Thymus (tissue), 11 donors: ENCODE results near the gene TCTN1. TPM values are rescaled to one million over a fixed set of nuclear protein-coding genes. Genes with fewer than 3 reads are reported as not detected.
A peak's percentile ranks its signal among the peaks of the same experiment; 100 is the strongest.

Experiments used
- DNase-seq, 9 donors: peaks; one replicate each; pipeline ENCODE4 v3.0.0-alpha.2; 2013; ENCODE audit warnings: low spot score in 9 of 9, low read depth in 6 of 9, missing footprints in 1 of 9
- H3K27ac ChIP-seq, 2 donors: one replicate each; pipeline ENCODE4 v1.5.1; 2013; ENCODE audit warnings: control low read depth in 1 of 2, low read depth in 1 of 2, low read length in 1 of 2, mild to moderate bottlenecking in 1 of 2, moderate library complexity in 1 of 2
- H3K27me3 ChIP-seq, 2 donors: one replicate each; pipeline ENCODE4 v1.5.1; 2013; ENCODE audit warnings: low read length in 1 of 2; ENCODE audit not compliant: control insufficient read depth in 2 of 2, insufficient read depth in 1 of 2
- H3K36me3 ChIP-seq, 2 donors: one replicate each; pipeline ENCODE4 v1.5.1; 2013; ENCODE audit warnings: low read length in 1 of 2, mild to moderate bottlenecking in 1 of 2, moderate library complexity in 1 of 2; ENCODE audit not compliant: control insufficient read depth in 2 of 2, insufficient read depth in 2 of 2
- H3K4me1 ChIP-seq, 2 donors: one replicate each; pipeline ENCODE4 v1.5.1; 2013; ENCODE audit warnings: low read length in 2 of 2; ENCODE audit not compliant: control insufficient read depth in 2 of 2, insufficient read depth in 2 of 2
- H3K4me3 ChIP-seq, 2 donors: one replicate each; pipeline ENCODE4 v1.5.1; 2013; ENCODE audit warnings: low read length in 2 of 2, control low read depth in 1 of 2, mild to moderate bottlenecking in 1 of 2
- H3K9me3 ChIP-seq, 2 donors: one replicate each; pipeline ENCODE4 v1.5.1; 2013; ENCODE audit warnings: low read length in 1 of 2, mild to moderate bottlenecking in 1 of 2; ENCODE audit not compliant: control insufficient read depth in 2 of 2, insufficient read depth in 1 of 2
- WGBS: extraction: QIAGEN DNeasy Blood & Tissue Kit; methylation state at CpG from one replicate; pipeline ENCODE4 v1.1.7; 2013; 5-methylcytosine and 5-hydroxymethylcytosine counted together
- polyA plus RNA-seq: library from polyadenylated mRNA; stranded (reverse); fragments of 200-250 nt; gene quantifications from one replicate; pipeline ENCODE4 v1.2.3, GENCODE V29; 2013
- total RNA-seq: library from RNA; stranded (reverse); fragments of 120-200 nt; gene quantifications from one replicate; pipeline ENCODE4 v1.2.4, GENCODE V29; 2013
- donor health status: healthy.

Gene TCTN1
- total and polyA plus RNA-seq, 2 donors: 11.6 to 17.9 TPM

DNA sequence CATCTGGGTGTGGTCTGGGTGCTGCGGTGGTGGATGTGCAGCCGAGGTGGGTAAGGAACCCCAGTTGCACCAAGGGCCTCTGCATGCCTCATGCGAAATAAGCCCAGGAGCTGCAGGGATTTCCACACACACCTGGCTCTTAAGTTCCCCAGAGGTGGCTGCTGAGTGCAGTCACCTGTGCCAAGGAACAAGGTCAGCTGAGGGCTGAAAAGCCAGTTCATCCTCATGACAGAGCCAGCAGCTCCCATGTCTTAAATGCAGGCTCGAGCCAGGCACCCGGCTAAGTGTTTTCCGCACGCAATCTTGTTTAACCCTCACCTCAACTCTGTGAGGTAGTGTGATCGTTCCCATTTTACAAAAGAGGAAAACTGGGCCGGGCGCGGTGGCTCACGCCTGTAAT is 65.3 kb downstream of the TCTN1 start:
- no peak overlapping the region for H3K27ac ChIP-seq
- 96% methylated on average over 12 of the region's 12 CpGs for WGBS
- no peak for DNase-seq

DNA sequence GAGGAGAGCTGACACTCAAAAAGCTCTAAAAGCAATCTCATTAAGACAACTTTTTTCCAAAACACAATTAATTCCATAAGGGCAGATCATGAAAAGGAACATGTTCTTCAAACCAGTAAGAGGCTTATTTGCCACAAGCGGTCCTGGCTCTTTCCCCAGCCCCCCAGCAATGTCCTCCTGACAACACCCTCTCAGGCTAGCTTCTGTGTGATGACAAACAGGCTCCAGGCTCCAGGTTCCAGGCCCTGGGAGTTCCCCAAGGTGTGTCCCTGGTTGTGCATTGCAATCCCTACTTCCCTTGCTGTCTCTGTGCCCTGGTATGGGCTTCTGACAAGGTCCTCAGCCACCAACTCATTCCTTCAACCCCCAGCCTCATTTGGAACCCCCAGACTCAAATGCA is 66.1 kb downstream of the TCTN1 start:
- WGBS: 97% methylated on average over 1 of the region's 1 CpG

More for the DNA sequence above, 65.3 kb downstream of the TCTN1 start:
- Histone ChIP-seq H3K9me3 (peaks cover 0 to 4% of the 10 kb centered on the region in 2 donors), H3K4me1 (peaks cover 9 to 19% of the 10 kb centered on the region in 2 donors), H3K27me3 (no peaks in the 10 kb centered on the region), H3K4me3 (no peak overlapping the region), H3K36me3 (no peaks in the 10 kb centered on the region)

DNA sequence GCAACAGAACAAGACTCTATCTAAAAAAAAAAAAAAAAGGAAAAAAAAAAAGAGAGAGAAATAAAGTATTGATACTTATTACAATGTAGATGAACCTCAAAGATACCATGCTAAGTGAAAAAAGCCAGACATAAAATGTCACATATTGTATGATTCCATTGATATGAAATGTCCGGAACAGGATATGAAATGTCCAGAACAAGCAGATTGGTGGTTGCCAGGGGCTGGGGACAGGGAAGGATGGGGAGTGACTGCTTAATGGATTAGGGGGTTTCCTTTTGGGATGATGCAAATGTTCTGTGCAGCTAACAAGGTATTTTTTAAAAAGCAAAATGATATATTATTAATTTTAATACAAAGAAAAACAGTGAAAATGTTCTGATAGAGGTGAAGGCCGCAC is 70.0 kb downstream of the TCTN1 start:
- Histone ChIP-seq H3K27ac (no peak overlapping the region), H3K9me3 (peaks cover 0 to 4% of the 10 kb centered on the region in 2 donors), H3K4me3 (no peak overlapping the region), H3K27me3 (peaks cover 0 to 10% of the 10 kb centered on the region in 2 donors), H3K36me3 (no peaks in the 10 kb centered on the region), H3K4me1 (peaks cover 3 to 9% of the 10 kb centered on the region in 2 donors)
- over 99% methylated on average over 2 of the region's 2 CpGs for WGBS
- DNase-seq: no peak

More for the DNA sequence above, 66.1 kb downstream of the TCTN1 start:
- H3K9me3 ChIP-seq: peaks cover 0 to 3% of the 10 kb centered on the region in 2 donors
- H3K4me3 ChIP-seq: no peak overlapping the region
- H3K36me3 ChIP-seq: no peaks in the 10 kb centered on the region
- peaks cover 9 to 19% of the 10 kb centered on the region in 2 donors for H3K4me1 ChIP-seq
- H3K27ac ChIP-seq: no peak overlapping the region
- H3K27me3 ChIP-seq: no peaks in the 10 kb centered on the region
- no peak for DNase-seq

DNA sequence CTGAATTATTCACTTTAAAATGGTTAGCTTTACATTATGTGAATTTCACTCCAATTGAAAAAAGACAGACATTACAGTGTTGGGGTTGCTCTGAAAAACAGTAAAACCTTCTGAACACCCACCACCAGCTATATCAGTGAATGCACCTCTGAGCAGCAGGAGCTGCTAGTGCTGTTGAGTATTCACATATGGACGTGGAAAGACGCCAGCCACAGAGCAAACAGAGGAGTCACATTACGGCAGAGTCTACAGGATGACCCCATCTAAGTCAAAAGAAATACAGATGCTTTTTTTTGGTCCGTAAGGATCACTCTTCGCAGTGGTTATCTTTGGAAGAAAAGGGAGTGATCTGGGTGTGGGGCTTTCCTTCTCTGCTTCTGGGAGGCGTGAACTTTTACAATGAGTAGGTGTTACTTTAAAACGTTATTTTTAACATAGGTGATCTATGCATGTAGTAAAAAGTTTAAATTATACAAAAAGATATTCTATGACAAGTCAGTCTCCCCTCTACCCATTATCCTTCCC is 70.4 kb downstream of the TCTN1 start:
- peaks cover 0 to 10% of the 10 kb centered on the region in 2 donors for H3K27me3 ChIP-seq
- H3K27ac ChIP-seq: no peak overlapping the region
- no peak overlapping the region for H3K4me3 ChIP-seq
- WGBS: 95% methylated on average over 7 of the region's 7 CpGs
- DNase-seq: no peak
- H3K4me1 ChIP-seq: peaks cover 3 to 10% of the 10 kb centered on the region in 2 donors
- no peaks in the 10 kb centered on the region for H3K36me3 ChIP-seq
- peaks cover 0 to 4% of the 10 kb centered on the region in 2 donors for H3K9me3 ChIP-seq

DNA sequence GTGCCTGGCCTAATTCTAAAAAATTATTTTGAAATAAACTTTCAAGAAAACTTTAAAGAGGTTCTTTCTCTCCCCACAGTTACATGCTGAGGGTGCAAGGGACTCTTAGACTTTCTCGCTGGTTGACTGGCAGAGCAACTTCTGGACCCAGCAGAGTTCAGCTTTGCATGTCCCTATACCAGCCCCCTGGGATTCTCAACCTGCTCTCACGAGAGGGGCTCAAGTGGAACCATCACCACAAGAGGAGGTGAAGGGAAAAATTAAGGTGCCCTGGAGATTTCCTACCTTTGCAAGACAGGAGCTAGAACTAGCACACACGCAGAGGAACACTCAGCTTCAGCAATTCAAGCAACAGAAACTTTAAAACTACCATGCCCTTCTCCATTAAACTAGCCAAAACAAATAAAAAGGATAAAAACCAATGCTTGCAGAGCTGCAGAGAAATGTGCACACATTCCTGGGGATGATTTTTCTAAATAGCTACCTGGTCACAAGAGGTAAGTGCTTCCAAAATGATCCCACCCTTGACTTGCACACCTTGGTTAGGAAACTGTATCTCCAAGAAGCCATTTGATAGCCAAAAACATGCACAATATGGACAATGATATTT is 72.5 kb downstream of the TCTN1 start:
- Histone ChIP-seq H3K27ac (no peak overlapping the region), H3K27me3 (peaks cover 0 to 10% of the 10 kb centered on the region in 2 donors), H3K36me3 (no peaks in the 10 kb centered on the region), H3K9me3 (peaks cover 0 to 4% of the 10 kb centered on the region in 2 donors), H3K4me1 (peaks cover 6 to 21% of the 10 kb centered on the region in 2 donors), H3K4me3 (no peak overlapping the region)
- WGBS: 98% methylated on average over 3 of the region's 3 CpGs
- no peak for DNase-seq

DNA sequence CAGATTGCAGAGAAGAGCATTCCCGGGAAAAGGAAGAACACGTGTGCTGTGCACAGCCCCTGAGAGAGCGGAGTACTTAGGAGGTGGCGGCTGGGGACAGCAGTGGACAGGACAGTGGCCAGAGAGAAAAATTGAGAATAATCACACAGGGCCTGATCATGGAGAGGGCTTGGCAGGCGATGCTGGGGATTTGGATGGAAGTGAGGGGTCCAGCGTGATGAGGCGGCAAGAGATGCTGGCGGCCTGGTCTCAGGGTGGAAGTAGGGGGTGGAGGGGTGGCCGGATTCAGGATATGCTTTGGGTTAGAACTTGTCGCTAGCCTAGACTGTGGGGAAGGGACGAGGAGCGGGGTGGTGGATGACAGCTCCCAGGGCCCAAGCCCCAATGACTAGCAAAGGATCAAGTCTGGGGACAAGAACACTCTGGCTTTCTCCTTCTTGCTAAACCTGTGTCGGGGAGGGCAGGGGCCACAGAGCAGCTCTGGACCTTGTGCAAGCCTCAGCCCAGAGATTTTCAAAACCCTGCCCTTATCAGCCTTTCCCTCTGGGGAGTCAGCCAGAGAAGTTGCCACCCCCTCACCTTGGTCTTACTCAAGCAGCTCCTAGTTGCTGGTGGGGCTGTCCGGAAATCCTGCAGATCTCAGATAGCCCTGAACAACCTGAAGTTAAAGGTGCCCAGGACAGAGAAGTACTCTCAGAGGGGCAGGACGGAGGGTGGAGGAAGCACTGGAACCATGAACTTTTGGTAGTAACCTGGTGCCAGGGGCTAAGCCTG is 73.7 kb downstream of the TCTN1 start:
- Histone ChIP-seq H3K36me3 (no peaks in the 10 kb centered on the region), H3K4me1 (peaks cover 6 to 21% of the 10 kb centered on the region in 2 donors), H3K27ac (no peak overlapping the region), H3K4me3 (peak overlapping the region in 1 of 2 donors; percentile 61), H3K27me3 (peaks cover 0 to 10% of the 10 kb centered on the region in 2 donors), H3K9me3 (peaks cover 0 to 4% of the 10 kb centered on the region in 2 donors)
- WGBS: 93% methylated on average over 15 of the region's 15 CpGs
- DNase-seq: no peak

DNA sequence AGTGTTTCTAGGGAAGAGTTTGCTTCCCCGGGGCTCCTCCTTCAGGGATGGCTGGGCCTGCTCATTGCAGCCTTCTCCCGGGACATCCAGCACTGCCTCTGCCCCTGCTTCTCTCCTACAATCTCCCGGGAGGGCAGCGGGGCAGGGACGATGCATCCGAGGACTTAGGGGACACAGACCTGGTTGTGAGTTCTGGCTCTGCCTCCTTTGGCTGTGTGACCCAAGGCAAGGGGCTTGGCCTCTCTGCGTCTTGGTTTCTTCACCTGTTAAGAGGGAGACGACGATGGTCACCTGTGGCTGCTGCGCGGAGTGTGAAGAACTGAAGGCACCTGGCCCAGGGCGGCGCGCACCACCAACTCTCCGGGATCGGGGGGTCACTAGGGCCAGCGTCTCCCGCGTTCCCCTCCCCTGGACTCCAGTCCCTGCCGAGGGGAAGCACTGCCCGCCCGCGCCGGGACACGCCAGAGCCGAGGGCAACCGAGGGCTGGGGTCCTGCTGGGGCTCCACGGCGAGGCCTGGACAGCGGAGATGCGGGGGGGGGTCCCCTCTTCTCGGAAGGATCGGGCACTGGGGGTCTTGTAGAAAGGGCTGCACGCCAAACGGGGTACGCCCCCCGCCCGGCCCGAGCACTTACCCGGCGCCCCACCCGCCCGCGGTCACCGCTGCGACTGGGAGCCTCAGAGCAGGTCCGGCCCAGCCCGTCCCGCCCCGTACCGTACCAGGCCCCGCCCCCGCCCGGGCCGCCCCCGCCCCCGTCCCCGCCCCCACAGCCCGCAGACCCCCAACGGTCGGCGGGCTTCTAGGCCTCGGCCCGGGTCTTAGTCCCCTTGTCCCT is 74.7 kb downstream of the TCTN1 start, which contains the start of gene HVCN1:
Gene HVCN1 (minus strand): TSS at position 670 of the 835 bp plus-strand sequence. CDS start 5,870 bp downstream, outside the sequence.
- H3K4me1 ChIP-seq: peaks cover 6 to 22% of the 10 kb centered on the region in 2 donors
- peaks cover 0 to 10% of the 10 kb centered on the region in 2 donors for H3K27me3 ChIP-seq
- H3K27ac ChIP-seq: peak within 1 kb of the TSS; percentile 38 to 59
- H3K36me3 ChIP-seq: no peaks in the 10 kb centered on the region
- peak within 1 kb of the TSS; percentile 61 to 68 for H3K4me3 ChIP-seq
- H3K9me3 ChIP-seq: peaks cover 0 to 4% of the 10 kb centered on the region in 2 donors
- peak in 1 of 9 donors; percentile 13 for DNase-seq
- 8% methylated on average over 63 of the region's 64 CpGs for WGBS

DNA sequence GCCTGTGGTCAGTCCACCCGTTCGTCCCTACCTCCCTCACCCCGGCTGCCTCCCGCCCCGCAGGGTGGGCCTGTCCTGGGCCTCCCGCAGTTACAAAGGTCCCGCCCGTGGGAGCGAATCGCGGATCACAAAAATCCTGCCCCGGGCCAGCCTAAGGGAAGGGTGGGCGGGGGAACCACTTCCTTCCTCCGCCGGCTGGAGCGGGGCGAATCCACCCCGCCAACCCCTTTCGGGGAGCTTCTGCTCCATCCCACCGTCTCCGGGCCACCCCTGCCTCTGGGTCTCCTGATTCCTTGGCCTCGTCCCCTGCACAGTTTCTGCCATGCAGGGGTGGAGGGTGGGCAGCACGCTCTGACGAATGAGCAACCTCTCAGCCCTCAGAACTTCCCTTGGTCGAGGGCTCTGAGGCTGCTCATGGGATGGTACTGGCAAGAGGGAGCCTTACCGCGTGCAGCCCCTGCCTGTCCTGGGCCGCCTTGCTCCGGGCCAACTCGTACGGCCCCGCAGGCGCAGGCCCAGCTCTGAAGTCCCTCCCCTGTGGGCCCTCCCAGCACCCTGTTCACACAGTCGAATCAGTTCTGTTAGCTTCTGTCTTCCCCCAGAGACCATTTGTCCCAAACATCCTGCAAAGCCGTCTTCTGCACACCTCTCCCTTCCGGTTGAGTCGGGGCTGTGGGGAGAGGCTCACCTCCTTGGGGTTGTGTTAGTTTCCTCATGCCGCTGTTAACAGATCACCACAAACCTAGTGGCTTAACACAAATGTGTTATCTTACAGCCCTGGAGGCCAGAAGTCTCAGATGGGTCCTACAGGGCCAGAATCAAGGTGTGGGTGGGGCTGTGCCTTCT is 75.6 kb downstream of the TCTN1 start:
- peaks cover 6 to 29% of the 10 kb centered on the region in 2 donors for H3K4me1 ChIP-seq
- peak in 6 of 9 donors; percentile 15 to 72 (median 40) for DNase-seq
- peaks cover 0 to 4% of the 10 kb centered on the region in 2 donors for H3K9me3 ChIP-seq
- peaks cover 0 to 10% of the 10 kb centered on the region in 2 donors for H3K27me3 ChIP-seq
- H3K4me3 ChIP-seq: peak overlapping the region; percentile 61 to 68
- peak overlapping the region; percentile 38 to 59 for H3K27ac ChIP-seq
- no peaks in the 10 kb centered on the region for H3K36me3 ChIP-seq
- 1% methylated on average over 38 of the region's 38 CpGs for WGBS
